Mesenchymal stem cell (in vitro differentiated cells and primary cell): ENCODE data around the gene NRIP3.
"Not testable (repeated sequence)": the region's sequence is repeated elsewhere in the genome, so short reads cannot be mapped to it uniquely, and the experiment has no call there.

Experiments used
- DNase-seq: peaks from one replicate; pipeline ENCODE4 v3.0.0-alpha.2; 2013
- H2AFZ ChIP-seq: one replicate; pipeline ENCODE4 v1.6.1; 2013; ENCODE audit warnings: low read depth, mild to moderate bottlenecking, control low read depth, inconsistent platforms, low read length, moderate library complexity
- H2AK5ac ChIP-seq: 2 replicates; pipeline ENCODE4 v1.6.1; 2013; ENCODE audit warnings: low read length, moderate library complexity, mild to moderate bottlenecking, inconsistent platforms; ENCODE audit not compliant: severe bottlenecking
- H2BK120ac ChIP-seq: one replicate; pipeline ENCODE4 v1.6.1; 2013; ENCODE audit warnings: low read depth, mild to moderate bottlenecking, inconsistent platforms, low read length, moderate library complexity
- H2BK12ac ChIP-seq, 2 experiments: one replicate each; pipeline ENCODE4 v1.6.1; 2013; ENCODE audit warnings: inconsistent platforms in 2 of 2, low read length in 2 of 2, mild to moderate bottlenecking in 2 of 2, moderate library complexity in 2 of 2, control low read depth in 1 of 2
- H2BK15ac ChIP-seq: one replicate; pipeline ENCODE4 v1.6.1; 2013; ENCODE audit warnings: mild to moderate bottlenecking, low read depth, inconsistent platforms; ENCODE audit not compliant: poor library complexity, severe bottlenecking
- H2BK5ac ChIP-seq: 2 replicates; pipeline ENCODE4 v1.6.1; 2013; ENCODE audit warnings: low read depth, mild to moderate bottlenecking, low read length, control low read depth, inconsistent platforms; ENCODE audit not compliant: poor library complexity, severe bottlenecking
- H3K14ac ChIP-seq, 2 experiments: one replicate each; pipeline ENCODE4 v1.6.1; 2013; ENCODE audit warnings: inconsistent platforms in 2 of 2, low read length in 2 of 2, control low read depth in 1 of 2, mild to moderate bottlenecking in 1 of 2, moderate library complexity in 1 of 2
- H3K18ac ChIP-seq, 2 experiments: one replicate each; pipeline ENCODE4 v1.6.1; 2013; ENCODE audit warnings: inconsistent platforms in 2 of 2, low read length in 2 of 2, control low read depth in 1 of 2, low read depth in 1 of 2, mild to moderate bottlenecking in 1 of 2
- H3K23ac ChIP-seq, 2 experiments: one replicate each; pipeline ENCODE4 v1.6.1; 2013; ENCODE audit warnings: inconsistent platforms in 2 of 2, low read length in 2 of 2, mild to moderate bottlenecking in 2 of 2, moderate library complexity in 2 of 2, control low read depth in 1 of 2
- H3K27ac ChIP-seq: 2 replicates; pipeline ENCODE4 v1.5.1; 2013; ENCODE audit warnings: mild to moderate bottlenecking, moderate library complexity, low read length, control low read depth, inconsistent platforms; ENCODE audit not compliant: poor library complexity, severe bottlenecking
- H3K27me3 ChIP-seq, 2 experiments: 2 replicates each; pipeline versions ENCODE4 v1.6.1 to v1.7.0; 2013; ENCODE audit warnings: low read length in 2 of 2, mild to moderate bottlenecking in 2 of 2, moderate library complexity in 2 of 2, control low read depth in 1 of 2, inconsistent platforms in 1 of 2; ENCODE audit not compliant: control insufficient read depth in 1 of 2, insufficient read depth in 1 of 2
- H3K36me3 ChIP-seq, 2 experiments: 2 replicates each; pipeline versions ENCODE4 v1.6.1 to v1.7.0; 2013; ENCODE audit warnings: low read length in 2 of 2, control low read depth in 1 of 2, inconsistent platforms in 1 of 2, low read depth in 1 of 2, mild to moderate bottlenecking in 1 of 2; ENCODE audit not compliant: insufficient read depth in 2 of 2, control insufficient read depth in 1 of 2
- H3K4ac ChIP-seq, 2 experiments: one replicate each; pipeline ENCODE4 v1.6.1; 2013; ENCODE audit warnings: inconsistent platforms in 2 of 2, low read length in 2 of 2, mild to moderate bottlenecking in 2 of 2, moderate library complexity in 2 of 2, control low read depth in 1 of 2, low read depth in 1 of 2
- H3K4me1 ChIP-seq: 2 replicates; pipeline ENCODE4 v1.6.1; 2013; ENCODE audit warnings: low read depth, low read length, control low read depth; ENCODE audit not compliant: control insufficient read depth, insufficient read depth
- H3K4me2 ChIP-seq: 2 replicates; pipeline ENCODE4 v1.6.1; 2013; ENCODE audit warnings: low read length, mild to moderate bottlenecking, inconsistent platforms; ENCODE audit not compliant: poor library complexity, severe bottlenecking
- H3K4me3 ChIP-seq, 2 experiments: 2 replicates each; pipeline versions ENCODE4 v1.5.1 to v1.7.0; 2013; ENCODE audit warnings: low read length in 2 of 2, mild to moderate bottlenecking in 2 of 2, control low read depth in 1 of 2, low read depth in 1 of 2; ENCODE audit not compliant: insufficient read depth in 1 of 2
- H3K79me1 ChIP-seq: replicated peaks from 2 replicates; pipeline ENCODE4 v1.6.1; 2013; ENCODE audit warnings: mild to moderate bottlenecking, control low read depth, low read length, inconsistent platforms; ENCODE audit not compliant: poor library complexity, severe bottlenecking
- H3K9ac ChIP-seq: 2 replicates; pipeline ENCODE4 v1.7.0; 2013; ENCODE audit warnings: mild to moderate bottlenecking, low read length, moderate library complexity
- H3K9me3 ChIP-seq: 2 replicates; pipeline ENCODE4 v1.7.0; 2013; ENCODE audit warnings: mild to moderate bottlenecking, low read length; ENCODE audit not compliant: control insufficient read depth
- H4K8ac ChIP-seq: one replicate; pipeline ENCODE4 v1.6.1; 2013; ENCODE audit warnings: inconsistent platforms, mild to moderate bottlenecking, low read length, moderate library complexity
- H4K91ac ChIP-seq: one replicate; pipeline ENCODE4 v1.6.1; 2013; ENCODE audit warnings: mild to moderate bottlenecking, low read length, inconsistent platforms
- WGBS: methylation state at CpG from one replicate; pipeline ENCODE4 v1.1.7; 2013; ENCODE audit warnings: mixed read lengths; 5-methylcytosine and 5-hydroxymethylcytosine counted together

NRIP3 gene

DNA sequence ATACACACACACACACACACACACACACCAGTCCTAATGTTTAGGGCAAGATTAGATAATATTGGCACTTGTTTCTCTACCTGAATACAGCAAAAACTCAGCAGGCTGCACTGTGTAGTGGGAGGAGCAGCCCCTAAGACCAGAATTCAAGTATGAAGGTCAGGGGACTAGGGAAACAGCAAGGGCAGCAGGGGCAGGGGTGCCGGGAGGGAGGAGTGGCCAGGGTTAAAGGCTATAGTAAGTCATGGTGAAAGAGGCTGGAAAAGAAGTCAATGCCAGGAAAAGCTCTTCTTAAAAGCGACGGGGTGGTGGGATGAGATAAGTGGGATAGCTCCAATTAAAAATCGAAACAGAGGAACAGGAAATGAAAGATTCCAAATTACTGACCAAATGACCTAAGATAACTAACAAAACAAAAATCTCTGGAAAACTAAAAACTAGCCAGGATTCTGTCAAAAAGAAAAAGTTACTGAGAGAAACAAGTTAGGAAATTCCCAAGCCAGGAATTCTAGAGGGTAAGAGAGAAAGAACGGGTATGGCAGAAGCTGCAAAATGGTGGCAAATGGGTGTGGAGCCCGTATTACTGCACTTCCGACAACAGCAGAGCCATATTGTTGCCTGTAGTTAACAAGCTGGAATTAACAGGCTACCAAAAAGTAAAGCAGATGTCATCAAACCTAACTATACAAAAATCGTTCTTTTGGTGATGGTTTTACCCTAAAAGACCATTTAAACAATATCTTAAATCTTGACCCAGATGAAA is 62.3 kb downstream of the NRIP3 start:
- Histone ChIP-seq H3K27ac (no peak overlapping the region), H3K9ac (no peak overlapping the region), H4K91ac (no peak overlapping the region), H3K27me3 (peaks cover 0 to 5% of the 10 kb centered on the region in 2 experiments), H3K4me3 (no peak overlapping the region), H3K4me1 (peaks cover 2% of the 10 kb centered on the region), H2BK5ac (no peak overlapping the region), H3K4me2 (no peak overlapping the region), H3K9me3 (no peaks in the 10 kb centered on the region), H4K8ac (no peak overlapping the region), H3K36me3 (no peaks in the 10 kb centered on the region), H3K18ac (no peak overlapping the region), H3K14ac (no peak overlapping the region), H2BK12ac (peak overlapping the region in 1 of 2 experiments; percentile 54), H2BK15ac (no peak overlapping the region), H2BK120ac (no peak overlapping the region), H3K4ac (no peak overlapping the region), H2AFZ (no peak overlapping the region), H2AK5ac (no peak overlapping the region), H3K79me1 (no peaks in the 10 kb centered on the region), H3K23ac (no peak overlapping the region)
- no peak for DNase-seq
- WGBS, result 95% methylated on average over 4 of the region's 8 CpGs

DNA sequence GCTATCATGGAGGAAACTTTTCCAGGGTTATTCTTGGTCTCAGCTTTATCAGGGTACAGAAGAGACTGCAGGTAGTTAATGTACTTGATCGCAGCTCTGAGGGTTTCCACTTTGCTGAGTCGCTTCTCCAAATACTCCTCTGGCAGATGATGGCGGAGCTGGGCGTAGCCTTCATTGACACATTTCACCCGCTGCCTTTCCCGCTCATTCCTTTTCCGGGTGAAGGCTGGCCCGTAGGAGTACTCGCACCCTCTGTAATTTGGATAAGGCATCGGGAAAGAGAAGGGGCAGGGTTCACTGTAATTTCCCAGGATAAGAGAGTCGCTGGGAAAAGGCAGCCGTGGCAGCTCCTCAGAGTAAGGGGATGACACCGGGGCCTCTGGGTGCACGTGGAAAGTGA is 66.1 kb downstream of the NRIP3 start:
- no peak for DNase-seq
- Histone ChIP-seq H3K23ac (no peak overlapping the region), H3K9ac (no peak overlapping the region), H3K79me1 (no peaks in the 10 kb centered on the region), H3K4me1 (peaks cover 7% of the 10 kb centered on the region), H2AFZ (no peak overlapping the region), H3K9me3 (no peaks in the 10 kb centered on the region), H2BK15ac (no peak overlapping the region), H2BK12ac (peak overlapping the region in 1 of 2 experiments; percentile 39), H3K36me3 (no peaks in the 10 kb centered on the region), H3K27me3 (peaks cover 0 to 5% of the 10 kb centered on the region in 2 experiments), H3K4me3 (no peak overlapping the region), H2BK5ac (no peak overlapping the region), H2BK120ac (no peak overlapping the region), H4K8ac (no peak overlapping the region), H3K18ac (no peak overlapping the region), H3K4ac (no peak overlapping the region), H3K14ac (no peak overlapping the region), H4K91ac (no peak overlapping the region), H3K27ac (no peak overlapping the region), H2AK5ac (no peak overlapping the region), H3K4me2 (no peak overlapping the region)
- 94% methylated on average over 13 of the region's 14 CpGs for WGBS

DNA sequence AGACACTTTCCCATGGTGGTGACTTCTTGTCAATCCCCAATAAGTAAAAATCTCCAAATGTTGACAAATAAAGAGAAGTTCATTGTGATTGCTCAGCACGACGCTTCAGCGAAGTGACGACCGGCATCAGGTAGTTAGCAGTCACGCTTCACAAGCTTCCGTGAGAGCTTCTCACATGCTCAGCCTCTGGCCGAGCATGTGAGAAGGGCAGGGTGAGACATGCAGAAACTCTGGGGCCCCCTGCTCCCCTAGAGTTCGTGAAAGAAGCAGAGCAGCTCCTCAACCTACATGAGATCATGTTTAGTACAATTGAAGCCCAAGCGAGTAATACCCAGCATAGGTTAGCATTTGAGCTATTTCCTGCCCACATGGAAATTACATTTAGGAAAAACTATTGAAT is 66.6 kb downstream of the NRIP3 start:
- no peak overlapping the region for H2AK5ac ChIP-seq
- no peak overlapping the region for H4K8ac ChIP-seq
- no peak overlapping the region for H3K4me2 ChIP-seq
- no peak for DNase-seq
- H2AFZ ChIP-seq, result no peak overlapping the region
- H3K4me1 ChIP-seq, result peaks cover 8% of the 10 kb centered on the region
- no peak overlapping the region for H2BK15ac ChIP-seq
- no peaks in the 10 kb centered on the region for H3K9me3 ChIP-seq
- H2BK5ac ChIP-seq, result no peak overlapping the region
- H3K18ac ChIP-seq, result no peak overlapping the region
- no peak overlapping the region for H3K27ac ChIP-seq
- H3K23ac ChIP-seq, result no peak overlapping the region
- H2BK120ac ChIP-seq, result no peak overlapping the region
- WGBS, result 93% methylated on average over 10 of the region's 10 CpGs
- H3K36me3 ChIP-seq, result no peaks in the 10 kb centered on the region
- H3K4ac ChIP-seq, result peak overlapping the region in 1 of 2 experiments; percentile 47
- no peak overlapping the region for H3K9ac ChIP-seq
- no peak overlapping the region for H4K91ac ChIP-seq
- H3K14ac ChIP-seq, result no peak overlapping the region
- H2BK12ac ChIP-seq, result no peak overlapping the region
- peaks cover 0 to 5% of the 10 kb centered on the region in 2 experiments for H3K27me3 ChIP-seq
- H3K79me1 ChIP-seq, result no peaks in the 10 kb centered on the region
- no peak overlapping the region for H3K4me3 ChIP-seq

DNA sequence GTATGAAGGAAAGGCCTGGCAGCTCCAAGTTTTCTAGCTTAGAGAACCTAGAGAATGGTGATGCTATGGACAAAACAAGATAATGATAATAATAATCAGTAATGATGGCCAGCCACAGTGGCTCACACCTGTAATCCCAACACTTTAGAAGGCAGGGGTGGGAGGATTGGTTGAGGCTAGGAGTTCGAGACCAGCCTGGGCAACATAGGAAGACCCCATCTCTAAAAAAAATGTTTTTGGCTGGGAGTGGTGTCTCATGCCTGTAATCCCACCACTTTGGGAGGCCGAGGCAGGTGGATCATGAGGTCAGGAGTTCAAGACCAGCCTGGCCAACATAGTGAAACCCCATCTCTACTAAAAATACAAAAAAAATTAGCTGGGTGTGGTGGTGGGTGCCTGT is 68.0 kb downstream of the NRIP3 start:
- H3K27me3 ChIP-seq, H3K27ac ChIP-seq, H3K4ac ChIP-seq, H2AFZ ChIP-seq, H3K9me3 ChIP-seq, H3K36me3 ChIP-seq, H3K14ac ChIP-seq, H3K4me1 ChIP-seq, H3K4me2 ChIP-seq, H3K23ac ChIP-seq, DNase-seq, H2BK5ac ChIP-seq, H2BK15ac ChIP-seq, H4K91ac ChIP-seq, H3K79me1 ChIP-seq, H3K9ac ChIP-seq, H3K4me3 ChIP-seq: not testable (repeated sequence)
- Histone ChIP-seq H2AK5ac (peak overlapping the region; percentile 67), H3K18ac (peak overlapping the region in 1 of 2 experiments; percentile 45), H4K8ac (peak overlapping the region; percentile 45), H2BK12ac (peak overlapping the region in 1 of 2 experiments; percentile 92), H2BK120ac (peak overlapping the region; percentile 46)
- WGBS, result no CpG with 5 or more reads among the region's 2 CpGs
